Right lobe of liver (tissue), 4 donors: Measurements from ENCODE around the gene ATP1B4.

ENCODE experiments used
- CTCF ChIP-seq, 4 donors: fragments of 200-600 bp in 3 of 4; fragments of 450-650 bp in 1 of 4; IDR thresholded peaks; one replicate each; pipeline versions ENCODE4 v1.5.1 to v1.8.0; 2016 to 2022; ENCODE audit warnings: antibody characterized with exemption in 4 of 4, mild to moderate bottlenecking in 2 of 4
- POLR2A ChIP-seq: fragments of 450-650 bp; IDR thresholded peaks from one replicate; pipeline ENCODE4 v1.6.1; 2017; ENCODE audit warnings: antibody characterized with exemption, mild to moderate bottlenecking
- donor health status: DM: no; HTN: no; CAD: no.
- donor health status: DM: no; HTN: no; CAD: no.
- donor health status: DM: no; HTN: yes; CAD: no.

- TF ChIP-seq CTCF (IDR thresholded peaks at IDR 0.05) (no peak), POLR2A (no peak)
These were observed 3.0 kb upstream of the ATP1B4 start for GRCh38 chrX:120358737-120359456.
